NCI-H1105 treated with DMSO at 0.1 percent for 48 hours (cell line): ENCODE data around the gene RAP1GAP2.

ENCODE experiments used
- DNase-seq: peaks from one replicate; lab custom pipeline; 2025; lab: John Stamatoyannopoulos, UW

The RAP1GAP2 gene

DNA sequence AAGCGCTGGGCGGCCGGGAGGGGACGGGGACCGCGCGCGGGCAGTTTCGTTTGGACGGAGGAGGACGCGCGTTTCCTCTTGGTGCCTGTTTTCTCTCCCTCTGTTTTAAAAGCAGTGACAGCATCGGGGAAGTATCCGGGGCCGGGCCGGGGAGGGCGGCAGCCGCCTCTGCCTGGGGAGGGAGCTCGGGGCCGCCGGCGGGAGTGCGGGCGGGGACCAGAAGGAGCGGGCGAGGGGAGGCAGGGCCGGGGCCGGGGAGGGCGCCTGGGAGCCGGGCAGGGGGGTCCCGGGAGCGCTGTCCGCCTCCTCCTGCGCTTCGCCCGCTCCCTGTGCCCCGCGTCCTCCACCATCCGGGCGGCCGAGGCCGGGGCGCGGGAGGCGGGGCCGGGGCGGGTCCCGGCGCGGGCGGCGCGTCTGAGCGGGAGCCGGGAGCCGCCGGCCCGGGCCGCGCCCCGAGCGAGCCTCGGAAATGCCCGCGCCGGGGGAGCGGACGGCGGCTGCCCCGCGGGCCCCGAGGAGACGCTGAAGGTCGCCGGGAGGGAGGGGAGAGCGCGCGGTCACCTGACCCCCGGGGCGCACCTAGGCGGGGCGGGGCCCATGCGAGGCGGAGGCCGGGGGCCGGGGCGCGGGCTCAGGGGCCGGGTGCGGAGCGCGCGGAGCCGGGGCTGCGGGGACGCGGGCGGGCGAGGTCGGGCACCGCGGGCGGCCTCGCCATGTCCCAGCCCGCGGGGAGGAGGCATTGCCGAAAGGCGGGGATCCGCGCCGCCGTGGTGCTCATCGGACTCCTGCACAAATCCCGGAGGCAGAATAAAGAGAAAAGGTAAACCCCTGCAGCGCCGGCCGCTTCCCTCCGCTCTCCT, 57.3 kb downstream of the RAP1GAP2 start:
- peak; percentile 11 for DNase-seq

GRCh38 chr17:2854143-2855055, 58.2 kb downstream of the RAP1GAP2 start:
- peak; percentile 30 for DNase-seq

DNA sequence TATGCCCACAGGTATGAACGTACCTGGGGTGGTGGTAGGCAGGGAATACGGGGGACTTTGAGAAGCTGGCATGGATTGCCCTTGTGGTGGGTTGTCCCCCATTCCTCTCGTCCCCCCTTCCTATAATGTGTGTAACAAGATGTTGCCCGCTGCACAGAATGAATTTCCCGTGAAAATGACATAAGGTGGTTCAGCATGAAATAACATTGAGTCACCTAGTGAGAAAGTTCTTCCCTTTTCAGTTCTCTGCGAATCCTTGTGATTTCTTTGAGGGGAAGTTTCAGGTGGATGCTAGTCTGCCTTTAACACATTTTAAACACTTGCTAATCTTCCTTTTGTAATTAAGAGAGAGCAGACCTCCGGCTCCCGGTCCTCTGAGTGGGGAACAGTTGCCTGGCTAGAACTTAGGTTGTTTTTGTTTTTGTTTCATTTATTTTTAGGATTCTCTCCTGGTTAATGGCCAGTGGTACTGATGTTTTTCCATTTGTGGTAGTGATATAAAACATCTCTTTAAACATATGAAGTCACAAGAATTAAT, 58.9 kb downstream of the RAP1GAP2 start:
- no peak for DNase-seq

DNA sequence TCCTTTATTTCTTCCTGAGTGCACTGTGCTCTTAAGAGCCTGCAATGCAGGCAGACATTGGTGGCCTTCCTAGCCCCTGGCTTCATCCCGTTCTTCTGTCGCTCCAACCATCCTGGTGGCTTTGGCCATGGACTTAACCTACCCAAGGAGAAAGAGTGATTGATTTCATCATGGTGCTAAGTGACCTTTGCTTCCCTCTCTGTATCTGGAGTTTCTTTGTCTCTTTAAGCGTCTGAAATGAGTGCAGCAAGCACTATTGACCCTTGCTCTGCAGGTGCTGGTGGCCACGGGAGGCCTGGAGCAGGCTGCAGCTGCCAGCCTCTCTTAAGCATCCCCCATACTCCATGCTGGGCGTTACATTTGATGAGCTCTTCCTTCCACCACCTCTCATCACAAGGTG, 60.5 kb downstream of the RAP1GAP2 start:
- no peak for DNase-seq

- DNase-seq, result no peak
Measured at GRCh38 chr17:2860045-2860444, 63.8 kb downstream of the RAP1GAP2 start.

DNA sequence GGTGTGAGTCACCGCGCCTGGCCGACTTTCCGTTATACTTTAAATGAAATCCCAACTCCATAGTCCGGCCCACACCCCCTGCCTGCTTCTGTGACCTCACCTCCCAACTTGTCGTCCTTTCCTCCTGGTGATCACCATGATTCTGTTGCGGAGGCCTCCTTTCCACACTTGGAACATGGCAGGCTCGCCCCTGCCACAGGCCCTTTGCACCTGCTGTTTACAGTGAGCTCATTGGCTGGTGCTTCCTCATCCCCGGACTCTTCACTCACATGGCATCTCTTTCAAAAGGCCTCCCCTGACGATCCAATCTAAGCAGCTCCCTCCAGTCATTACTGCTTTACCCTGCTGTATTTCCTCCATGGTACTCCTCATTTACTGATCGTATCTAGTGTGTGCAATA, 64.6 kb downstream of the RAP1GAP2 start:
- no peak for DNase-seq

DNA sequence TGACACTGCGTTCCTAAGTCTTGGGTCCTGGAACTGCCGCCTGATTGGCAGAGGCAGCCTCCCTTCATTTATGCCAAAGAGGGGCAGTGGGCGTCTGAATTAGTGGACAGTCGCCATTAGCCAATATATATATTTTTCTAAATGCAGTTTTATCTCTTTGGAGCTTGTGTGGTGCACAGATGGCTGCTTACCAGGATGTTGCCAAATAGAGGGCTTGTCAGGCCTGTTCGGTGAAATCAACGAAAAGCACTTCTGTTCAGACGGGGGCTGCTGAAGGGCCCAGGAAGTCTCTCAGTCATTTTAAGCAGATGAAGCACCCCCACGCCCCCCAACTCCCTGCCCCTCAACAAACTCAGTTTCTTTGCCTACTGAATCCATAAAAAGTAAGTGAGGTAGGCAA, 66.0 kb downstream of the RAP1GAP2 start:
- DNase-seq, result no peak

GRCh38 chr17:2863204-2863603, 67.0 kb downstream of the RAP1GAP2 start:
- no peak for DNase-seq

DNA sequence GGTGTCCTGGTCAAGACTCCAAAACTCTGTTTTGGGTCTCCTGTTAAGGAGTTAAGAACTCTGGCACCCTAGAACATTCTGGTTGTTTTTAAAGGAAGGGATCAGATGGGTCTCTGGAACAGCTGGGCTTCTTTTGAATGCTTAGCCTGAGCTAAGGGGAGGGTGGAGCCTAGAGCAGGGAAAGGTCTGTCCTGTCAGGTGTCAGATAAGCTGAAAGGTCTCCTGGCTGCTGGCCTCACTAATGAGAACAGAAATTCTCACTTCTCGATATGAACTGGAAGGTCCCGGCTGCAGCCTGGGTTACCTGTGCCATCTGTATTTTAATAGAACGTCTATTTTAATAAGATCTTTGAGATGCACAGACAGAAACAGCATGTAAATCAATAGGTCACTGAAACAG, 69.0 kb downstream of the RAP1GAP2 start:
- DNase-seq, result no peak

DNA sequence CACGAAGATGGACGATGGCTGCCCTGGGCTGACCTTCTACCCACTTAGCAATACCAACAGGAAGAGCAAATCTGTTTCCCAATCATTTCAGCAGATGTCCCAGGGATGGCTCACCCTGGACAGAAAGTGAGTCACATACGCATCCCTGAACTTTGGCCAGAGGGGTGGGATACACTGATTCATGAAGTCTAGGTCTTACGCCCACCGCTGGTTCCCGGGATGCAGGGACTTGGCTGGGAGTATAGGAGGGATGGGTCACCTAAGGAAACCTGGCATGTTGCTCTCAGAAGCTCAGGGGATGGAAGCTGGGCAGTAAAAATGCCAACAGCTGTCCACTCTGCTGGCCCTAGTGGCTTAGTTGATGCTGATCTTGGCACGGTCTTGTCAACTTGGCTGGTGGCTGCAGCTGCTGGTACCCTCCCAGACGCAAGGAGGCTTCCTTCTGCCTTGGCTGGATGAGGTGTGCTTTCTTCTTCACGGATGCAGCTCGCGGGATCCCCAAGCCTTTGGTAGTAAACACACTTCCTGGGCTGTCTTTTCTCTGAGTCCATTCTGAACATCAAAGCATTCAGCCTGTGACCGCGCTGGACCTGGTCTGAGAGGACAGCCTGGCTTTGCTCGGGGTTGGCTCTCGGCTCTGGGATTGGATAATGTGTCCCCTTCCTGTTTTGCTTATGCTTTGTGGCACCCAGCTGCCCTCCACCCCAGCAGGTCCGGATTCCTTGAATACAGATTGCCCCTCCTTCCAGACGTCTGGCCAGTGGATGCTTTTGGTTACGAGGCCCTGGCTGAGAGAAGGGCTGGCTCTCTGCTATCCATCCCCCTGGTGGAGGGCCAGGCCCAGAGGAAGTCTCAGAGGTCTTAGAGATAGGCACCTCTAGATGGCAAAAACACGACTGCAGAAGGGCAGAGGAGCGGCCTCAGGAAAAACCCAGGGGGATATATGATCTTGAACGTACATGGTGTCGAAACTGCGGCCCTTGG, 71.5 kb downstream of the RAP1GAP2 start:
- no peak for DNase-seq

DNA sequence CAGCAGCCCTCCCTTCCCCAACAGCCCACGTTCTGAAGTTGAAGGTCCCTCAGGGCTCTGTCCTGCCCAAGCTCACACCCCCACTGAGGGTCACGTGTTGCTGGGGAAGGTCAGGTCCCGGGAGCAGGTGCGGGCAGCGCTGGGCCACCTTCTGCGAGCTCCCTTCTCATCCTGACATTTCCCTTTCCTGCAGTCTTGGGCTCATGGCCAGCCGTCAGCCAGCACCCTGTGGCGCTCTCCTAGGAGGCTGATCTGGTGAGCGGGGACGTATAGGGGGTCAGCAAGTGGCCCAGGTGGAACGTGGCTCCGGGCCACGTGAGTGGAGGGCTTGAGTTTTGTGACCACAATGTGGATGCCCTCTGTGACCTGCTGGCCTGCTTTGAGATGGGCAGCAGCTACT, 73.4 kb downstream of the RAP1GAP2 start:
- DNase-seq, result no peak

DNA sequence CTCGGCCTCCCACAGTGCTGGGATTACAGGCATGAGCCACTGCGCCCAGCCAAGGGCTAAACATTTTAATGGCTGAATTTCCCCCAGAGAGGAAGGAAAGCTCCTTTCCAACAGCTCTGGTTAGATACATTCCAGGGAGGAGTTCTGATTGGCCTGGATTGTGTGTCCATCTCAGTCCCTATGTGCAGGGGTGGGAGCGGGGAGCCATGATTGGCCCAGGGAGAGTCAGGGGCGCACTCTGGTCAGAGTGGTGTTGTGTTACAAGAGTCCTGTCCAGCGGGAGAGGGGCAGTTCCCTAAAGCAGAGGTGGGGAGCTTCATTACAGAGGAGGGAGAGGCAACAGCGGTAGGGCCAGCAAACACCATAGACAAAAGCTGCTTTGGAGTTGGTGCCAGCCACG, 75.0 kb downstream of the RAP1GAP2 start:
- no peak for DNase-seq

DNA sequence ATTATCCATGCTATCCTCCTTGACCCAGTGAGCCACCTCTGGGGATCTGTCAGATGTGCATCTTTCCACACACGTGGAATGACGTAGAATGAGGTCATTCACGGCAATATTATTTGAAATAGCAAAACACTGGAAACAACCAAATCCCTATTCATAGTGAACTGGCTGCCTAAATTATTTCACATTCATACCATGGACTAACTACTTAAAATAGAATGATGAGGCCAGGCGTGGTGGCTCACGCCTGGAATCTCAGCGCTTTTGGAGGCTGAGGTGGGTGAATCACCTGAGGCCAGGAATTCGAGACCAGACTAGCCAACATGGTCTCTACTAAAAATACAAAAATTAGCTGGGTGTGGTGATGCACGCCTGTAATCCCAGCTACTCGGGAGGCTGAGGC, 75.5 kb downstream of the RAP1GAP2 start:
- DNase-seq, result no peak

GRCh38 chr17:2872282-2872681, 76.0 kb downstream of the RAP1GAP2 start:
- DNase-seq, result no peak

DNA sequence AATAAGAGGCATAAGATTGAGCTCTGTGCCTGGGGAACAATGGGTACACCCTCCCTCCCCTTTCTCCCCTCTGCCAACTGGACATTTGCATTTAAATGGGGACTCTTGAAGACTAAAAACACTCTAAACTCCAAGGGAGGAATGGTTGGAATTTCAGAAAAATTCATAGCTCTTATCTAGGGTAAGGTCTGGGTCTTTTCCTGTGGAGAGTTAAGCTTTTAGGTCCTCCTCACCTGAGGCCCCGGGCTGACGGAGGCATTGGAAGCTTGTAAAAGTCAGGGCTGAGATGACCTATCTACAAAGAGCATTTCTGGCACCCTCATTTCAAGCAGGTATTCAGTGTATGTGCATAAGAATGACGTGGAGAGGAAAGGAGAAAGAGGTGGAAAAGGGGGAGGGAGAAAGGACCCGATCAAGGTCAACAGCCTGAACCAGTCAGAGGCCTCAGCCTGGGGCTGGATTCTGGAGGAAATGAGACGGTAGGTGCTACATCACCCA, 78.0 kb downstream of the RAP1GAP2 start:
- no peak for DNase-seq

DNA sequence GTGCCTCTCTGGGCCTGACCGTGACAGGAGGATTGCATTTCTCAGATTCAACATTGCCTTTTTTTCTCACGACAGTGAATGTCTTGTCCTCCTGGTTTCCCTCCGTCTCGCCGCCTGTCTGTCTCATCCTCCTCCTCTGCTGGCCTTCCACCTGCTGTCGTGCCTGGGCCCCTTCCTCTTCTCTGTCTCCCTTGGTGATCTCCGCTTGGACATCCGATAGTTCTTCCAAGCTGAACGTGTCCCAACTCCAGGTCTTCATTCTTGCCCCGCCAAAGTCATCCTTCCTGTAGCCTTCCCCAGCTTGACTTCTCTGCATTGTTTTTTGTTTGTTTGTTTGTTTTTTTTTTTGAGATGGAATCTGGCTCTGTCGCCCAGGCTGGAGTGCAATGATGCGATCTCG, 79.4 kb downstream of the RAP1GAP2 start:
- no peak for DNase-seq

- no peak for DNase-seq
Measured at GRCh38 chr17:2876467-2876866, 80.2 kb downstream of the RAP1GAP2 start.

DNA sequence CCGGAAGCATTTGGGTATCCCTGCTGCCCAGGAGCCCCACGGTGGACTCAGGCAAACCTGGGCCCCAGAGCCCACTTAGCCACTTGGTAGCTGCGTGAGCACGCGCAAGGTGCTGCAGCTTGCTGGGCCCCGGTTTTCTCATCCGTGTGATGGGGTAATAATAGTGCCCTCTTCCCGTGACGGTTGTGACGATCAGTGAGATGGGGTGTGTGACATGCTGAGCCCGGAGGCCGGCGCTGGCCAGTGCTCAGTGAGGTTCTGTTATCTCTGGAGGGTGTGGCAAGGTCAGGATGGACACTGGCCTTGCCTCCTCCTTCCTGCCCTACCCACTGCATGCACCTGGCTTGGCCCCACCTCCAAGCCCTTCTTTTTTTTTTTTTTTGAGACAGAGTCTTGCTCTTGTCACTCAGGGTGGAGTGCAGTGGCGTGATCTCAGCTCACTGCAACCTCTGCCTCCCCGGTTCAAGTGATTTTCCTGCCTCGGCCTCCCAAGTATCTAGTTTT, 82.6 kb downstream of the RAP1GAP2 start:
- no peak for DNase-seq

DNA sequence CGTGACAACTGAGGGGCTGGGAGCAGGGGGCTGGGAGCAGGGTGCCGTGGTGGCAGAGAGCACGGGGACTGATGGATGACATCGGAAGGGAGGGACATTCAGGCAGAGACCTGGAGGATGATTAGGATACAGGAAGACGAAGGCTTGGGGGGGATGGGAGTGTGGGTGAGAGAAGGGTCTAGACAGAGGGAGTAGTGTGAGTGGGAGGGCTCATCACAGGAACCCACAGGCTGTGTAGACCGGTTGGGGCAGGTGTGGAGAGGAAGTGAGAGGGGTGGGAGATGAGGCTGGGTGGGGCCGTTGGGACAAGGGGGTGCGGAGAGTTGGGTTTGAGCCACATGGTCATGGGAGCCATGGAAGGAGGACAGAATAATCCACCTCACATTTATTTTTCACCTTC, 83.8 kb downstream of the RAP1GAP2 start:
- no peak for DNase-seq

GRCh38 chr17:2881295-2881694, 85.1 kb downstream of the RAP1GAP2 start:
- no peak for DNase-seq

DNA sequence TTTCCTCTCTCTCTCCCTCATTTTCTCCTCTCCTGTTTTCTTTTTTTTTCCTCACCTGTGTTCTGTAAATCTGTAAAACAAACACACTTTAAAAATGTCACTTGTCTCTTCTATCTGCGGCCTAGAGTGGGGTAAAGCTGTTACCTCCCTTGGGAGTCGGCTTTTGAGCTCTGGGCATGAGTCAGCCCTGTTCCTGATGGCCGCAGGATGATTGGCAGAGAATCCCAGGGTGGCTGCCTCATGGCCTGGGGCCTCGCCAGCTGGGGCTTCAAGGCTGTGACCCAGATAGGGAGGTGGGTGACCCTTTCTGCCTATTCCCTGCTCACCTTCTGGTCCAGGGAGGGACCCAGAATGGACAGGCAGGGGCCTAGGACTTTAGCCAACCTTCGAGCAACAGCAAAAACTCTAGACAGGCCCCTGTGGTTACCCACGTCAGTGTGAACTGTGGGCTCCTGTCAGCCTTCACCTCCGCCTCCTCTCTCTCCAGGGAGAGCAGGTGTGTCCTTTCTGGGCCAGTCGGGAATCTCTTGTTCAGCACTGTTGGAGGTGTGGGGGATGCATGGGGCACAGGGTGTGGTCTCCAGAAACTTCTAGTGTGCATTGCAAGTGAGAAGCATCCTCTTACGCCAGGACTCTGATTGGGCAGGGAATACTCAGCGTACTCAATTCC, 87.4 kb downstream of the RAP1GAP2 start:
- DNase-seq, result peak; percentile 19
